ENCODE data around the gene CACNA1D.

The CACNA1D gene

GRCh38 chr3:53809267-53809666 is 314.9 kb downstream of the CACNA1D start:
- DNase-seq (ENCODE audit: low spot score), result no peak

- DNase-seq (ENCODE audit: low spot score), result no peak
Observed at GRCh38 chr3:53809764-53810400, 315.5 kb downstream of the CACNA1D start.

DNA sequence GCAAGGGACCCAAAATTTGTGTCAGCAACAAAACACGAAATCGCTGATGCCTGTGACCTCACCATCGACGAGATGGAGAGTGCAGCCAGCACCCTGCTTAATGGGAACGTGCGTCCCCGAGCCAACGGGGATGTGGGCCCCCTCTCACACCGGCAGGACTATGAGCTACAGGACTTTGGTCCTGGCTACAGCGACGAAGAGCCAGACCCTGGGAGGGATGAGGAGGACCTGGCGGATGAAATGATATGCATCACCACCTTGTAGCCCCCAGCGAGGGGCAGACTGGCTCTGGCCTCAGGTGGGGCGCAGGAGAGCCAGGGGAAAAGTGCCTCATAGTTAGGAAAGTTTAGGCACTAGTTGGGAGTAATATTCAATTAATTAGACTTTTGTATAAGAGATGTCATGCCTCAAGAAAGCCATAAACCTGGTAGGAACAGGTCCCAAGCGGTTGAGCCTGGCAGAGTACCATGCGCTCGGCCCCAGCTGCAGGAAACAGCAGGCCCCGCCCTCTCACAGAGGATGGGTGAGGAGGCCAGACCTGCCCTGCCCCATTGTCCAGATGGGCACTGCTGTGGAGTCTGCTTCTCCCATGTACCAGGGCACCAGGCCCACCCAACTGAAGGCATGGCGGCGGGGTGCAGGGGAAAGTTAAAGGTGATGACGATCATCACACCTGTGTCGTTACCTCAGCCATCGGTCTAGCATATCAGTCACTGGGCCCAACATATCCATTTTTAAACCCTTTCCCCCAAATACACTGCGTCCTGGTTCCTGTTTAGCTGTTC is 316.9 kb downstream of the CACNA1D start:
- no peak for DNase-seq (ENCODE audit: low spot score)

DNA sequence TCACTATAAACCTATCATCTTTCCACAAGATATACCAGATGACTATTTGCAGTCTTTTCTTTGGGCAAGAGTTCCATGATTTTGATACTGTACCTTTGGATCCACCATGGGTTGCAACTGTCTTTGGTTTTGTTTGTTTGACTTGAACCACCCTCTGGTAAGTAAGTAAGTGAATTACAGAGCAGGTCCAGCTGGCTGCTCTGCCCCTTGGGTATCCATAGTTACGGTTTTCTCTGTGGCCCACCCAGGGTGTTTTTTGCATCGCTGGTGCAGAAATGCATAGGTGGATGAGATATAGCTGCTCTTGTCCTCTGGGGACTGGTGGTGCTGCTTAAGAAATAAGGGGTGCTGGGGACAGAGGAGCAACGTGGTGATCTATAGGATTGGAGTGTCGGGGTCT is 318.0 kb downstream of the CACNA1D start:
- DNase-seq (ENCODE audit: low spot score), result peak; percentile 6

DNA sequence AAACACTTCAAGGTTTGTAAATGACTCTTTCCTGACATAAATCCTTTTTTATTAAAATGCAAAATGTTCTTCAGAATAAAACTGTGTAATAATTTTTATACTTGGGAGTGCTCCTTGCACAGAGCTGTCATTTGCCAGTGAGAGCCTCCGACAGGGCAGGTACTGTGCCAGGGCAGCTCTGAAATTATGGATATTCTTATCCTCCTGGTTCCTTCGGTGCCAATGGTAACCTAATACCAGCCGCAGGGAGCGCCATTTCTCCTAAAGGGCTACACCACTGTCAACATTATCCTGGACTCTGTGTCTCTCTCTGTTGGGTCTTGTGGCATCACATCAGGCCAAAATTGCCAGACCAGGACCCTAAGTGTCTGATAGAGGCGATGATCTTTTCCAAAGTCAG is 318.8 kb downstream of the CACNA1D start:
- DNase-seq (ENCODE audit: low spot score), result no peak

DNA sequence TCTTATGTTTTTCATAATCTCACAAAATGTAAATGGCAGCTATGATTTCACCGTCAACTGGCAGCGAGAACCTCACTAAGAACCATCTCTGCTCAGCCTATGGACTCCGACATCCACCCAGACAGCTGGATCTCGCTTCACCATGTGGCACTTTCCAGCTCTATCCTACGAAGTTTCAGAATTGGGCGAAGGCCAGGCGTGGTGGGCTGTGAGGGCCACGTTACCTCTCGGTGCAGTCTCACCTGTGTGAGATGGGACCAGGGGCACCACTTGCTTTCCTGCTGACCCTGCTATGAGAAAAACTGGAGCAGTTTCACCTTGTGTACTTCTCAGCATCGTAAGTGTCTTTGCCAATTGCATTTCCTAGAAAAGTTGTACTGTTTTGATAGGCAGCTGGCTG is 319.5 kb downstream of the CACNA1D start:
- DNase-seq (ENCODE audit: low spot score), result no peak

- DNase-seq (ENCODE audit: low spot score), result no peak
Observed at GRCh38 chr3:53815067-53815466, 320.7 kb downstream of the CACNA1D start.

DNA sequence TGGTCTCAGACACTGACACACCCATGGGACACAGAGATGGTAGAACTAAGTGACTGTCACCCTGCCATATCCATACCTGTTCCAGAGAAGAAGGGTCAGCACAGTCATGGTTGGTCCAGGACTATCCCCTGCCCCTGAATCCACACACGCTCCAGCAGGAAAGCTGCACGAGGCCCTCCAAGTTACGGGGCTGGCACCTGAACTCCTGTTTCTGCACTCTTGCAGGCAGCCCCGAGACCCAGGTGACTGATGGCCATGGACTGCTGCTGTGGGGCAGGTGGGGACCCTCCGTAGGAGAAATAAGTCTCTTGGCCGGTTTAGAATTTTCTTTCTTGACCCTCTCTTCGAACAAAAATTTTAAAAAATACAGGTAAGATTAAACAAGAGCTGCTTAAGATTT is 321.2 kb downstream of the CACNA1D start:
- DNase-seq (ENCODE audit: low spot score), result no peak

GRCh38 chr3:53816425-53816824 is 322.0 kb downstream of the CACNA1D start:
- no peak for DNase-seq (ENCODE audit: low spot score)

GRCh38 chr3:53817211-53817610 is 322.8 kb downstream of the CACNA1D start:
- DNase-seq (ENCODE audit: low spot score), result no peak

DNA sequence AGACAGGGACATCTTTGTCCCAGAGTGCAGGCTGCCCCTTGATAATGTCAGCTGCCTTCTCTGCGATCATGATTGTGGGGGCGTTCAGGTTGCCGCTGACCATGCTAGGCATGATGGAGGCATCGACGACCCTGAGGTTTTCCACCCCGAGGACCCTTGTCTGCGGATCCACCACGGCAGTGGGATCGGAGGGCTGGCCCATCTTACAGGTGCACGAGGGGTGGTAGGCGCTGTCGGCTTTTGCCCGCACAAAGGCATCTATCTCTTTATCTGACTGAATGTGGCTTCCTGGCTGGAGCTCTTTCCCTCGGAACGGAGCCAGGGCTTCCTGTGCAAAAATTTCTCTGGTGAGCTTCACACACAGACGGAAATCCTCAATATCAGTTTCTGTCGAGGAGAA is 323.4 kb downstream of the CACNA1D start:
- DNase-seq (ENCODE audit: low spot score), result no peak

DNA sequence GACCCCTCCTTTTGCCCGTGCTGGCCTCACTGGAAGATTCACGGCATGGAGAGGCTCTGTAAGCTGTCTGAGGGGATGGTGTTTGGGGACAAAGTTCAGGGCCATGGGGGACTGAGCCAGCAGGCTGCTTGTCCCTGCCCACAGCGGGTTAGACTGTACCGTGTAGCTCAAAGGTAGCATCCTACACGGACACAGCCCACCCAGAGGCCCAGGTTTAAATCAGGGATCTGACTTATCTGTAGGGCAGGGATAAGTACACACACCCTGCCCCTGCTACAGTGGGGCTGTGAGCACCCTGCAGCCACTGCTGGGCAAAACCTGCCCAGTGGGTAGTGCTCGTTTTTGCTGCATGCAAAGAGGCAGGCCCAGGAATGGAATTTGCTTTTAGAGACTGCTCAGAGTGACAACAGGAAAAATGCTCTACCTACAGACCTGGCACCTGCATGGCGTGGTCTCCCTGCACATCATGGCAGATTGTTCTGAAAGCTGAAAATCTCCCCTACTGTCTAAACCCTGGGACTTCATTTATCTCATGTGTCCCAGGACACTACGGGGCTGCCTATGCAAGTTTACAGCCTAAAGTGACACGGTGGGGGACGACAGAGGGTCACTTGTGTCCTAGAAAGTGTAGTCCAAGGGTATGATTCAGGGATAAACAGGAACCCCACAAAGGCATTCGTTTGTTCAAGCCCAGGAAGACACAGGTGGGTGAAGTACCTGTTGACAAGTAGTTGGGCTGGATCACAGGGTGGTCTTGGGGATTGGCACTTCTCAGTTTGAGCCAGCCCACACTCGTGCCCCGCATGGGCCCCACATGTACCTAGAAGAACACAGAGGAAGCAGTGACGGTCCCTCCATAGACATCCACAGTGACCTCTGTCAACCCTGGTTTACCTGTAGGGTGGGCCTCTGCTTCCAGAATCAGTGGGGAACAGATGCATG is 324.1 kb downstream of the CACNA1D start:
- no peak for DNase-seq (ENCODE audit: low spot score)

- DNase-seq (ENCODE audit: low spot score), result no peak
Observed at GRCh38 chr3:53819163-53819868, 324.9 kb downstream of the CACNA1D start.

DNA sequence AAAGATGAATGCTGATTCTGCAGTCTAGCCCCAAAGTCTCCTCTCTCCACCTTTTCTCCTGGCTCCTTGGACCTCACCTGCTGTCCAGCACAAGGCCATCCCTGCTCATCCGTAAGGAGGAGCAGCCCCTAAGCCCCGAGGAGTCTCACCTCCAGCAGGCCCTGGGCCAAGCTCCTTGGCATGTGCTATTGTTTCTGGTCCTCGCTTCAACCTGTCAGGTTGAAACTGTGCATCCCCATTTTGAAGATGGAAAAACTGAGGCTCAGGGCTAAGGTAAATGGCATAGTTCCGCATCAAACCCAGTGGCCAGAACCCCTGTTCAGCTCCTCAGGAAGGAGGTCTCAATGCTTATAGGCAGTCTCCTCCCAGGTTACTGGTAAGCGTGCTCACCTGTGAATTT is 325.7 kb downstream of the CACNA1D start:
- DNase-seq (ENCODE audit: low spot score), result no peak

GRCh38 chr3:53820756-53821580 is 326.6 kb downstream of the CACNA1D start:
- no peak for DNase-seq (ENCODE audit: low spot score)

DNA sequence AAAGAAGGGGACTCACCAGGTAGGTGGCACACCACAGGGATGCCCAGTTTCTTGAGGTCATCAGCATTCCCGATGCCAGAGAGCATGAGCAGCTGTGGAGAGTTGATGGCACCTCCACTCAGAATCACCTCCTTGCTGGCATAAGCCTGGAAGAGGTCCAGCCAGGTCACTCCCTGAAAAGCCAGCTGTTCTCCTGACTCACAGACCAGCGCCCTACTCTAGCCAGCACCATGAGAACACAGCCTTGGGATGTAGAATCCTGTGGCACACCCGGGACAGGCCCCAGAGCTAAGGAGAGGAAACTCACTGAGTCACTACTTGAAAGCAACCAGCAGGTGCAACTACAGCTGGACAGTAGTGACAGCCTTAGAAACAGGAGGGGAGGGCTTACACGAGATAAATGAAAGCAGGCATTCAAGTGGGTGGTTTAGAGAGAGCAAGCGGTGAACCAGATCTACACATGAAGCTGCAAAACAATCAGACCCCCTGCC is 327.3 kb downstream of the CACNA1D start:
- DNase-seq (ENCODE audit: low spot score), result peak; percentile 2

DNA sequence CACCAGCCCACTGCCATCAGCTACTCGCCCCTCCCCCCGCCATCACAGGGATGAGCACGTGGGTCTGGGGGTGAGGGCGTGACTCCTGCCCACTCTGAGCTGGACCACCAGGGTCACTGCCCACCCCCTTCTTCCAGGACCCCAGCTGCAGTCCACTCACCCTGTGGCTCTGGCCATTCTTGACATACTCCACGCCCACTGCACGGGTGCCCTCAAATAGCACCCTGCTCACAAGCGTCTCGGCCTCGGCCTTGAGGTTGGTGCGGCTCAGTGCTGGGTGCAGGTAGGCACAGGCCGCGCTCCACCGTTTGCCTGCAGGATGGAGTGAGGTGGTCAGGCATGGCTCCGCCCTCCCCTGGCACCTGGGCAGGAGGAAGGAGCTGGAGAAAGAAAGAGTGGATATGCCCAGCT is 327.9 kb downstream of the CACNA1D start:
- DNase-seq (ENCODE audit: low spot score), result no peak

GRCh38 chr3:53823026-53823955 is 328.9 kb downstream of the CACNA1D start:
- DNase-seq (ENCODE audit: low spot score), result no peak

- DNase-seq (ENCODE audit: low spot score), result no peak
Observed at GRCh38 chr3:53823956-53824657, 329.7 kb downstream of the CACNA1D start.
